ENCODE results near the gene LRRC8A.

Gene LRRC8A

GRCh38 chr9:128903871-128904620 is 22.1 kb downstream of the LRRC8A start:
- no peak for DNase-seq (ENCODE audit: low spot score in 2 of 2)
- Mint-ChIP-seq H3K36me3 (peaks cover 17% of the 10 kb centered on the region), H3K9me3 (no peaks in the 10 kb centered on the region), H3K4me1 (peaks cover 52% of the 10 kb centered on the region), H3K4me3 (no peak overlapping the region), H3K27ac (peak overlapping the region; percentile 64)
- ATAC-seq = no peak

- ATAC-seq = no peak
- peak overlapping the region; percentile 68 for H3K27ac Mint-ChIP-seq
- H3K4me3 Mint-ChIP-seq = no peak overlapping the region
Measured at GRCh38 chr9:128905964-128906363, 24.0 kb downstream of the LRRC8A start.

DNA sequence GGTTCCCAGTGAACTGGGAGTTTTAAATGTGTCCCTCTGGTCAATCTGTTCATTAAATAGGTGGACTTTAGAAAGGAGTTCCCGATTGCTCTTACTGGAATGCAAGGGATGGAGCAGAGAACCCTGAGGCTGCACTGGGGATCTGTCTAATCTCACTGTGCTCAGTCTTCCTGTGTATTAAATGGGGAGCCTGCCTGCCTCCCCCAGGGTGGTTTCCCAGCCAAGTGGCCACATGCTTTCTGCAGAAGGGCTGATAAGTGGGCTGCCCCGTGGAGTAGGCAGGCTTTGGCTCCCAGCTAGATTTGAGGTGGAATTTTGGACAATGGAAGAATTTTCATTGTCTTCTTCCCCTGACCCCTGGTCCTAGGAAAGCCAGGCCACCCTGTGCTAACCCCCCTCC is 24.8 kb downstream of the LRRC8A start:
- H3K9me3 Mint-ChIP-seq = no peaks in the 10 kb centered on the region
- H3K27ac Mint-ChIP-seq = peak overlapping the region; percentile 83
- H3K36me3 Mint-ChIP-seq = peaks cover 27% of the 10 kb centered on the region
- DNase-seq (ENCODE audit: low spot score in 2 of 2) = no peak
- ATAC-seq = no peak
- no peak overlapping the region for H3K4me3 Mint-ChIP-seq
- peaks cover 57% of the 10 kb centered on the region for H3K4me1 Mint-ChIP-seq

More at GRCh38 chr9:128905964-128906363, 24.0 kb downstream of the LRRC8A start:
- H3K36me3 Mint-ChIP-seq = peaks cover 27% of the 10 kb centered on the region
- DNase-seq (ENCODE audit: low spot score in 2 of 2) = no peak
- H3K9me3 Mint-ChIP-seq = no peaks in the 10 kb centered on the region
- H3K4me1 Mint-ChIP-seq = peaks cover 53% of the 10 kb centered on the region

- H3K4me3 Mint-ChIP-seq = no peak overlapping the region
- ATAC-seq (no peak), DNase-seq (ENCODE audit: low spot score in 2 of 2) (no peak)
- peaks cover 57% of the 10 kb centered on the region for H3K4me1 Mint-ChIP-seq
- no peaks in the 10 kb centered on the region for H3K9me3 Mint-ChIP-seq
- H3K36me3 Mint-ChIP-seq = peaks cover 37% of the 10 kb centered on the region
- H3K27ac Mint-ChIP-seq = no peak overlapping the region
Measured at GRCh38 chr9:128908372-128908771, 26.4 kb downstream of the LRRC8A start.

GRCh38 chr9:128909859-128910258 is 27.9 kb downstream of the LRRC8A start:
- Mint-ChIP-seq H3K36me3 (peaks cover 37% of the 10 kb centered on the region), H3K9me3 (no peaks in the 10 kb centered on the region), H3K4me3 (no peak overlapping the region), H3K4me1 (peaks cover 49% of the 10 kb centered on the region), H3K27ac (peak overlapping the region; percentile 83)
- DNase-seq (ENCODE audit: low spot score in 2 of 2) = no peak
- ATAC-seq = no peak

DNA sequence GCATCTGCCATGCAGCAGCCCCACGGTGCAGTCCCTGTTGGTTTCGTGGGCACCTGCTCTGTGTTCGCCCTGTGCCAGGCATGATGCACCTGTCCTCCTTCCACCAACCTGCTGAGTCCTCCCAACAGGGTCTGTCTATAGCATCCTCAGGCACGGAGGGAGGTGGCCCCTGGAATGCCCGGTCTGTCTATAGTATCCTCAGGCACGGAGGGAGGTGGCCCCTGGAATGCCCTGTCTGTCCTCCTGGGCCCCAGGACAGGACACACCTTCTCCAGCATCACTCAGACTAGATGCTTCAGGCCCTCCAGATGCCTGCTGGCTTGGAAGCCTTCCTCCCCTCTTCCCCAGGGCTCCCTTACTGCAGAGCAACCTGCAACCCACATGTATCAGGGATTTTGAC is 29.0 kb downstream of the LRRC8A start:
- H3K36me3 Mint-ChIP-seq = peaks cover 43% of the 10 kb centered on the region
- peak overlapping the region; percentile 92 for H3K27ac Mint-ChIP-seq
- ATAC-seq = no peak

DNA sequence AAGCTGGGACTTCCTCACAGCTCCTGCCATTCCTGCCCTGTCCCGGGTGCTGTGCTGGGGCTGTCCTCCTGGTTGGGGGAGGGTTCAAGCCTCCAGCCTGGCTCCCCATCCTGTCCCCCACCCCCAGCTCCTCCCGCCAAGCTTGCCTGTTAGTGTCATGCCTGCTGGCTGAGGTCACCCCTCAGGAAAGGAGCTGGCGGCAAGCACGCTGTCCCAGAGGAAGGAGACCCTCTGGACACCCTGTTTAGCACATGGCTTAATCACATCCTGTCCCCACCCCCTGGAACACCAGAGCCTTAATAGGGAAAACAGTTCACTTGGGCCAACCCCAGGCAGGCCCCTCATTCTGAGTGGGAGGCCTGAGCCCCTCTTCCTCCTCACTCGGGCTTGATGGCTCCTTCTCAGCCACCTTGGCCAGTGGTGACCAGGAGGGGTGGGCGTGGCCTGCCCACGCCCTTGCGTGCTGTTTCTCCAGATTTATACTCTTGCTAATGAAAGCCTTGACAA is 29.6 kb downstream of the LRRC8A start:
- H3K4me1 Mint-ChIP-seq = peaks cover 49% of the 10 kb centered on the region
- no peaks in the 10 kb centered on the region for H3K9me3 Mint-ChIP-seq
- no peak overlapping the region for H3K4me3 Mint-ChIP-seq
- no peak for ATAC-seq
- peak overlapping the region; percentile 92 for H3K27ac Mint-ChIP-seq
- DNase-seq (ENCODE audit: low spot score in 2 of 2) = no peak
- peaks cover 47% of the 10 kb centered on the region for H3K36me3 Mint-ChIP-seq

More for the DNA sequence above, 29.0 kb downstream of the LRRC8A start:
- no peak overlapping the region for H3K4me3 Mint-ChIP-seq
- no peaks in the 10 kb centered on the region for H3K9me3 Mint-ChIP-seq
- DNase-seq (ENCODE audit: low spot score in 2 of 2) = no peak
- peaks cover 49% of the 10 kb centered on the region for H3K4me1 Mint-ChIP-seq

DNA sequence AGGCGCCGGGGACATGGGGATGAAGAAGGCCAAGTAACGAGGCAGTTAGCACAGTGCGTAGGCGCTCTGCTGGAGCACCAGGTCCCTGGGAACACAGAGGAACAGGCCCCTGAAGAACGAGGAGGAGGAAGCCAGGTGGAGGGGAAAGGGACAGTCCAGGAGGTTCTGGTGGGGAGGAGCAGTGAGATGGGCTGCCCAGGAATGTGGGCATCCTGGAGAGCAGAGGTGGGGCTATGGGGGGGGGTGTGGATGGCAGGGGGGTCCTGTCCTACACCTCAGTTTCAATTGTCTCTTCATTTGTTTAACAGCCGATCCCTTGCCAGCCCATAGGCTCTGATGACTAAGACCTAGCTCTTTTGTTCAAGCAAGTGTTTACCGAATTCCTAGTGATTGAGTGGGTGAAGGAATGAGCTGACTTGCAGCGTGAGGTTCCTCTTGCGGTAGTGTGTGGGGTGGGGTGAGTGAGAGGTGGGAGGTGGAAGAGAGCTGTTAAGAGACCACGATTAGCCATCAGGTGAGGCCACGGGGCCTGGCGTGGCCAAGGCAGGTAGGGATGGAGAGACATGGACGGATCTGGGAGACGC is 30.4 kb downstream of the LRRC8A start:
- H3K27ac Mint-ChIP-seq = peak overlapping the region; percentile 92
- peak overlapping the region; percentile 11 for H3K4me3 Mint-ChIP-seq

DNA sequence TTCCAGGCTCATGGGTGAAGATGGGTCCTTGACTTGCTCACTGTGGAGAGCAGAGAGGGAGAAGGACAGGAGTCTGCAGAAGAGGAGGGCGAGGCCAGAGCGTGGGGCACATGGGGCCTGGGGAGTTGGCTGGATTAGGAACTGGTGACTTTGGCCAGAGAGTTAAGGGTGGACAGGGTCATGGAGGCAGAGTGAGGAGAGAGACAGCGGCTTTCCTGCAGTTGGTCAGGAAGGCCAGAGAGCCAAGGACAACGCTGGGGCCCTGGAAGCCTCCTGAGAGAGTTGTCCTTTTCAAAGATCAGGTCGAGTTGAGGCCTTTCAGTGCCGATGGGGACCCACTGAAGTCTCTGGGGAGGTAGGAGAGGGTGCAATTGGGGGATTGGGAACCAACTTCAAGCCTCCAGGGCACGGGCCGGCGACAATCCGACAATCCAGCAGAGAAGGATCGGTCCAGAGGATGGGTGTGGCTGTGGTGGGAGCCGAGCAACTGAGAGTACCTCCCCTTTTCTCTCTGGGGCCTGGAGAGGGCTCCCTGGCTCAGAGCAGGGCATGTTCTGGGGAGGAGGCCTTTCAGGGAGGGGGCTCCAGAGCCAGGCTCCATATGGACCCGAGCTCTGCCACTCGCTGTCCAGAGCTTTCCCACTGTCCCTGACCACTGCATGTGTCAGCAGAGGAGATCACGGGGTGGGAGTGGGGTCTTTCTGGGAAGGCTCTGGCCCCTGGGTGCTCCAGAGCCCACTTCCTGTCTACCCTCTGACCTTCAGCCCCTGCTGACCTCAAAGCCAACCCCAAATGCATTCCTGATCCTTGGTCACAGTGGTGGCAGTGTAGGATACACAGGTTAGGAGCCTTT is 31.3 kb downstream of the LRRC8A start:
- H3K4me1 Mint-ChIP-seq = peaks cover 45% of the 10 kb centered on the region
- H3K4me3 Mint-ChIP-seq = peak overlapping the region; percentile 11
- no peaks in the 10 kb centered on the region for H3K9me3 Mint-ChIP-seq
- DNase-seq (ENCODE audit: low spot score in 2 of 2) = no peak
- ATAC-seq = no peak
- H3K36me3 Mint-ChIP-seq = peaks cover 55% of the 10 kb centered on the region
- H3K27ac Mint-ChIP-seq = peak overlapping the region; percentile 92

More for the DNA sequence above, 30.4 kb downstream of the LRRC8A start:
- DNase-seq (ENCODE audit: low spot score in 2 of 2) (no peak), ATAC-seq (peak; percentile 55)
- Mint-ChIP-seq H3K36me3 (peaks cover 53% of the 10 kb centered on the region), H3K4me1 (peaks cover 48% of the 10 kb centered on the region), H3K9me3 (no peaks in the 10 kb centered on the region)

GRCh38 chr9:128913995-128914772 is 32.3 kb downstream of the LRRC8A start:
- Mint-ChIP-seq H3K9me3 (no peaks in the 10 kb centered on the region), H3K27ac (peak overlapping the region; percentile 92), H3K36me3 (peaks cover 54% of the 10 kb centered on the region), H3K4me1 (peaks cover 39% of the 10 kb centered on the region), H3K4me3 (no peak overlapping the region)
- ATAC-seq = peak; percentile 38
- no peak for DNase-seq (ENCODE audit: low spot score in 2 of 2)

- Mint-ChIP-seq H3K4me3 (no peak overlapping the region), H3K4me1 (peaks cover 23% of the 10 kb centered on the region), H3K36me3 (peaks cover 46% of the 10 kb centered on the region), H3K27ac (no peak overlapping the region), H3K9me3 (no peaks in the 10 kb centered on the region)
- DNase-seq (ENCODE audit: low spot score in 2 of 2) = no peak
- ATAC-seq = no peak
Measured at GRCh38 chr9:128916204-128916603, 34.3 kb downstream of the LRRC8A start.

- Mint-ChIP-seq H3K36me3 (peaks cover 52% of the 10 kb centered on the region), H3K4me1 (peaks cover 20% of the 10 kb centered on the region), H3K9me3 (no peaks in the 10 kb centered on the region), H3K4me3 (no peak overlapping the region), H3K27ac (no peak overlapping the region)
- no peak for DNase-seq (ENCODE audit: low spot score in 2 of 2)
- no peak for ATAC-seq
Measured at GRCh38 chr9:128916745-128917144, 34.8 kb downstream of the LRRC8A start.

DNA sequence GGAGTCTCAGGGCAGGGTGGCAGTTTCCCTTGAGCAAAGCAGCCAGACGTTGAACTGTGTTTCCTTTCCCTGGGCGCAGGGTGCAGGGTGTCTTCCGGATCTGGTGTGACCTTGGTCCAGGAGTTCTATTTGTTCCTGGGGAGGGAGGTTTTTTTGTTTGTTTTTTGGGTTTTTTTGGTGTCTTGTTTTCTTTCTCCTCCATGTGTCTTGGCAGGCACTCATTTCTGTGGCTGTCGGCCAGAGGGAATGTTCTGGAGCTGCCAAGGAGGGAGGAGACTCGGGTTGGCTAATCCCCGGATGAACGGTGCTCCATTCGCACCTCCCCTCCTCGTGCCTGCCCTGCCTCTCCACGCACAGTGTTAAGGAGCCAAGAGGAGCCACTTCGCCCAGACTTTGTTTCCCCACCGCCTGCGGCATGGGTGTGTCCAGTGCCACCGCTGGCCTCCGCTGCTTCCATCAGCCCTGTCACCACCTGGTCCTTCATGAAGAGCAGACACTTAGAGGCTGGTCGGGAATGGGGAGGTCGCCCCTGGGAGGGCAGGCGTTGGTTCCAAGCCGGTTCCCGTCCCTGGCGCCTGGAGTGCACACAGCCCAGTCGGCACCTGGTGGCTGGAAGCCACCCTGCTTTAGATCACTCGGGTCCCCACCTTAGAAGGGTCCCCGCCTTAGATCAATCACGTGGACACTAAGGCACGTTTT is 35.4 kb downstream of the LRRC8A start:
- ATAC-seq (no peak), DNase-seq (ENCODE audit: low spot score in 2 of 2) (no peak)
- H3K9me3 Mint-ChIP-seq = no peaks in the 10 kb centered on the region
- no peak overlapping the region for H3K4me3 Mint-ChIP-seq
- H3K27ac Mint-ChIP-seq = no peak overlapping the region
- H3K36me3 Mint-ChIP-seq = peaks cover 53% of the 10 kb centered on the region
- H3K4me1 Mint-ChIP-seq = peaks cover 18% of the 10 kb centered on the region

GRCh38 chr9:128918921-128919320 is 37.0 kb downstream of the LRRC8A start:
- H3K36me3 Mint-ChIP-seq = peaks cover 43% of the 10 kb centered on the region
- no peak for ATAC-seq
- peak overlapping the region; percentile 70 for H3K27ac Mint-ChIP-seq
- DNase-seq (ENCODE audit: low spot score in 2 of 2) = no peak
- H3K4me1 Mint-ChIP-seq = peaks cover 6% of the 10 kb centered on the region
- no peak overlapping the region for H3K4me3 Mint-ChIP-seq
- no peaks in the 10 kb centered on the region for H3K9me3 Mint-ChIP-seq
